Endothelial cell of umbilical vein (primary cell): ENCODE results near the gene PYROXD2. TPM values are rescaled to one million over a fixed set of nuclear protein-coding genes. Genes with fewer than 3 reads are reported as not detected.

Source experiments
- BruUV-seq: library from RNA; stranded (reverse); fragments of 400-500 nt; replicated peaks from 2 replicates; lab custom pipeline; 2021; lab: Mats Ljungman, UMichigan
- CTCF ChIA-PET: fragments of 300-600, 350-600 bp; sonication (Branson Sonifier 250); formaldehyde crosslinking; loops from one replicate; lab custom pipeline; 2021; ENCODE audit warnings: antibody characterized with exemption, inconsistent platforms; lab: Charles Lee
- POLR2A ChIA-PET: fragments of 300-600, 350-600 bp; sonication (Branson Sonifier 250); formaldehyde crosslinking; loops from one replicate; lab custom pipeline; 2021; ENCODE audit warnings: antibody characterized with exemption, inconsistent platforms; lab: Charles Lee
- DNase-seq: peaks from one replicate; pipeline ENCODE4 v3.0.0-alpha.2; 2011; ENCODE audit warnings: low read depth, low spot score
- FAIRE-seq: peaks from 2 replicates; lab custom pipeline; 2011; peaks lifted over from hg19 to GRCh38; lab: Jason Lieb, UNC
- H2AFZ ChIP-seq: 2 replicates; pipeline ENCODE4 v1.6.0; 2012; ENCODE audit warnings: low read depth, low read length, control low read depth, inconsistent platforms
- H3K27ac ChIP-seq: 2 replicates; pipeline ENCODE4 v1.5.1; 2011; ENCODE audit warnings: low read depth, mild to moderate bottlenecking, control low read depth, low read length, moderate library complexity; ENCODE audit not compliant: insufficient read depth
- H3K27me3 ChIP-seq, 2 experiments: 2 replicates each; pipeline versions ENCODE4 v1.6.0 to v1.6.1; 2011; ENCODE audit warnings: low read length in 2 of 2, mixed read lengths in 1 of 2; ENCODE audit not compliant: control insufficient read depth in 2 of 2, insufficient read depth in 2 of 2
- H3K36me3 ChIP-seq, 2 experiments: 2 replicates in 1 of 2; 3 replicates in 1 of 2; pipeline ENCODE4 v1.5.1; 2011; ENCODE audit warnings: low read length in 2 of 2, mild to moderate bottlenecking in 1 of 2, moderate library complexity in 1 of 2; ENCODE audit not compliant: control insufficient read depth in 2 of 2, insufficient read depth in 2 of 2; ENCODE audit errors: extremely low read depth in 1 of 2
- H3K4me1 ChIP-seq: 3 replicates; pipeline ENCODE4 v1.5.1; 2011; ENCODE audit warnings: mild to moderate bottlenecking, low read length; ENCODE audit not compliant: control insufficient read depth, insufficient read depth; ENCODE audit errors: extremely low read depth
- H3K4me2 ChIP-seq: 2 replicates; pipeline ENCODE4 v1.6.1; 2011; ENCODE audit warnings: low read length, control low read depth, mixed read lengths; ENCODE audit not compliant: insufficient read depth
- H3K4me3 ChIP-seq, 3 experiments: fragments of 200-600 bp in 1 of 3; sonication (generic), shearing (Covaris generic) in 1 of 3; replicated peaks in 1 of 3; 2 replicates each; pipeline ENCODE4 v1.5.1; 2011 to 2016; ENCODE audit warnings: control low read depth in 3 of 3, low read length in 3 of 3, mild to moderate bottlenecking in 2 of 3, inconsistent platforms in 1 of 3, low read depth in 1 of 3, moderate library complexity in 1 of 3; ENCODE audit not compliant: insufficient read depth in 1 of 3
- H3K79me2 ChIP-seq: 2 replicates; pipeline ENCODE4 v1.6.0; 2012; ENCODE audit warnings: low read length, inconsistent platforms; ENCODE audit not compliant: control insufficient read depth, insufficient read depth
- H3K9ac ChIP-seq: replicated peaks from 2 replicates; pipeline ENCODE3; 2011; ENCODE audit warnings: low read length, control low read depth; ENCODE audit not compliant: insufficient read depth; ENCODE audit errors: extremely low read depth
- H3K9me1 ChIP-seq: replicated peaks from 3 replicates; pipeline ENCODE4 v1.6.0; 2011; ENCODE audit warnings: mild to moderate bottlenecking, low read length; ENCODE audit not compliant: control insufficient read depth, insufficient read depth; ENCODE audit errors: extremely low read depth
- H3K9me3 ChIP-seq: replicated peaks from 2 replicates; pipeline ENCODE4 v1.5.1; 2012; ENCODE audit warnings: low read length, inconsistent platforms; ENCODE audit not compliant: control insufficient read depth, insufficient read depth
- H4K20me1 ChIP-seq: replicated peaks from 2 replicates; pipeline ENCODE3; 2011; ENCODE audit warnings: mild to moderate bottlenecking, low read length; ENCODE audit not compliant: control insufficient read depth, insufficient read depth; ENCODE audit errors: extremely low read depth
- CTCF ChIP-seq, 2 donors: IDR thresholded peaks; 1 replicate in 1 of 2; 2 replicates in 1 of 2; pipeline ENCODE4 v1.5.1; 2011; ENCODE audit warnings: low read length in 2 of 2, mild to moderate bottlenecking in 2 of 2, moderate library complexity in 2 of 2, control low read depth in 1 of 2, inconsistent platforms in 1 of 2, low read depth in 1 of 2; ENCODE audit not compliant: insufficient read depth in 1 of 2; ENCODE audit errors: extremely low read depth in 1 of 2
- EZH2 ChIP-seq: IDR thresholded peaks from 2 replicates; pipeline ENCODE4 v1.6.1; 2012; ENCODE audit warnings: borderline replicate concordance, low read depth, mild to moderate bottlenecking, moderate library complexity, low read length, inconsistent platforms; ENCODE audit not compliant: severe bottlenecking
- JUN ChIP-seq: IDR thresholded peaks from 2 replicates; pipeline ENCODE4 v1.6.1; 2011; ENCODE audit warnings: borderline replicate concordance, low read depth; ENCODE audit not compliant: insufficient read length, insufficient read depth
- MAX ChIP-seq: IDR thresholded peaks from 2 replicates; pipeline ENCODE4 v1.6.1; 2011; ENCODE audit not compliant: insufficient read depth, insufficient read length
- dilution Hi-C: fragments of 300-500 bp; cut with MboI; formaldehyde crosslinking; loops from one replicate; pipeline ENCODE4 v1.15.0; 2019; ENCODE audit warnings: low sequenced_read_pairs; ENCODE audit not compliant: extremely low pct_ligation_motif_present
- intact Hi-C: fragments of 100-400 bp; cut with micrococcal nuclease; formaldehyde crosslinking; loops from one replicate; pipeline ENCODE4 v1.10.0; 2022
- polyA plus RNA-seq, 4 experiments: library from polyadenylated mRNA; depleted of rRNA in 3 of 4; stranded (reverse) in 3 of 4; unstranded in 1 of 4; fragments of >200 nt; gene quantifications; 2 replicates each; pipeline versions ENCODE4 v1.2.1 to v1.2.3, GENCODE V29; 2011 to 2012; ENCODE audit warnings: missing spikeins in 1 of 4
- total RNA-seq: library from RNA; stranded (reverse); gene quantifications from 2 replicates; pipeline ENCODE4 v1.2.3, GENCODE V29; 2021

The PYROXD2 gene
- total and polyA plus RNA-seq, 2 donors (not counting 3 experiments of a cell fraction or from before 2014, with no cell fraction given): 7.0 to 13.7 TPM

- Histone ChIP-seq H2AFZ (no peak overlapping the region), H3K9ac (no peak overlapping the region), H3K9me1 (no peaks in the 10 kb centered on the region), H3K79me2 (peaks cover 8% of the 10 kb centered on the region), H3K4me2 (no peak overlapping the region), H3K9me3 (no peaks in the 10 kb centered on the region), H3K36me3 (no peaks in the 10 kb centered on the region), H3K27ac (no peak overlapping the region), H3K27me3 (no peaks in the 10 kb centered on the region), H4K20me1 (no peaks in the 10 kb centered on the region), H3K4me3 (no peak overlapping the region), H3K4me1 (peaks cover 6% of the 10 kb centered on the region)
- dilution Hi-C loops: no loop called here
- ChIA-PET CTCF (interaction anchor here (2.2 kb wide), 1 partner anchor 17 kb away, joined by 9 read pairs; no protein-coding TSS in a partner anchor), POLR2A (no interaction called here)
- no TSS peak for BruUV-seq
- FAIRE-seq (no peak), DNase-seq (no peak)
- intact Hi-C loops: no loop called here
- TF ChIP-seq CTCF (IDR thresholded peaks at IDR 0.05; ENCODE audit: extremely low read depth in 1 of 2, insufficient read depth in 1 of 2, low read depth in 1 of 2, low read length in 2 of 2) (no peak), MAX (no peak)
These were observed 35.6 kb upstream of the PYROXD2 start for GRCh38 chr10:98450618-98451017.

- Histone ChIP-seq H3K27me3 (no peaks in the 10 kb centered on the region), H3K4me3 (no peak overlapping the region), H2AFZ (no peak overlapping the region), H3K79me2 (peaks cover 9% of the 10 kb centered on the region), H3K9me1 (no peaks in the 10 kb centered on the region), H4K20me1 (no peaks in the 10 kb centered on the region), H3K4me2 (no peak overlapping the region), H3K27ac (no peak overlapping the region), H3K9me3 (no peaks in the 10 kb centered on the region), H3K4me1 (peaks cover 6% of the 10 kb centered on the region), H3K9ac (no peak overlapping the region), H3K36me3 (peaks cover 0 to 3% of the 10 kb centered on the region in 2 experiments)
- no TSS peak for BruUV-seq
- CTCF ChIA-PET: no interaction called here
- DNase-seq (no peak), FAIRE-seq (no peak)
- dilution Hi-C loops (no loop called here), intact Hi-C loops (no loop called here)
- POLR2A ChIA-PET: no interaction called here
- TF ChIP-seq JUN: no peak
- no peak for TF ChIP-seq EZH2
These were observed 34.3 kb upstream of the PYROXD2 start for GRCh38 chr10:98449287-98449686.
